GM23338 (cell line): Measurements from ENCODE around the gene RFX2.

ENCODE experiments used
- CTCF ChIP-seq, 2 experiments: fragments of 200-600 bp in 1 of 2; sonication (generic) in 1 of 2; conservative IDR thresholded peaks; 2 replicates each; pipeline versions ENCODE4 v1.5.1 to v1.6.1; 2016 to 2017; ENCODE audit warnings: antibody characterized with exemption in 2 of 2, low read depth in 2 of 2, mild to moderate bottlenecking in 2 of 2, moderate library complexity in 1 of 2
- EZH2phosphoT487 ChIP-seq: fragments of 200-600 bp; sonication (generic); IDR thresholded peaks from one replicate; pipeline ENCODE4 v1.8.1; 2018; ENCODE audit warnings: antibody characterized with exemption; ENCODE audit not compliant: unreplicated experiment
- REST ChIP-seq: IDR thresholded peaks from one replicate; pipeline ENCODE4 v1.6.1; 2018; ENCODE audit warnings: antibody characterized with exemption; ENCODE audit not compliant: unreplicated experiment

DNA sequence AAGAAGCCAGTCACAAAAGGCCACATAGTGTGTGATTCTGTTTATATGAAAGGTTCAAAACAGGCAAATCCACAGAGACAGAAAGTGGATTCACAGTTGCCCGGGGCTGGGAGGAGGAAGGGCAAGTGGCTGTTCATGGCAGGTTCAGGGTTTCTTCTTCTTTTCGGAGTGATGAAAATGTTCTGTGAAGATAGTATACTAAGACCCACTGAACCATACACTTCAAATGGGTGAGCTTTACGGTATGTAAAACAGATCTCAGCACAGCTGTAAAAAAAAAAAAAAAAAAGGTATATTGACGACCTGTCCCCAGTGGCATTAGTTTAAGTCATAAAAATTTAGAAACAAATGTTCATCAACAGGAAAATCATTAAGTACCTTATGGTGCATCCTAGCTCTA lies 32.2 kb downstream of the RFX2 start:
- TF ChIP-seq CTCF (conservative IDR thresholded peaks at IDR 0.05; ENCODE audit: low read depth in 2 of 2) (no peak), EZH2phosphoT487 (no peak), REST (no peak)
